SH-SY5Y (cell line): ENCODE data around the gene MXRA7.

Experiments
- GATA2 ChIP-seq: IDR thresholded peaks from 2 replicates; pipeline ENCODE4 v1.6.1; 2011; ENCODE audit warnings: mild to moderate bottlenecking, low read depth, low read length
- GATA3 ChIP-seq: IDR thresholded peaks from 2 replicates; pipeline ENCODE4 v1.6.1; 2011; ENCODE audit warnings: low read depth, mild to moderate bottlenecking, low read length, moderate library complexity

DNA sequence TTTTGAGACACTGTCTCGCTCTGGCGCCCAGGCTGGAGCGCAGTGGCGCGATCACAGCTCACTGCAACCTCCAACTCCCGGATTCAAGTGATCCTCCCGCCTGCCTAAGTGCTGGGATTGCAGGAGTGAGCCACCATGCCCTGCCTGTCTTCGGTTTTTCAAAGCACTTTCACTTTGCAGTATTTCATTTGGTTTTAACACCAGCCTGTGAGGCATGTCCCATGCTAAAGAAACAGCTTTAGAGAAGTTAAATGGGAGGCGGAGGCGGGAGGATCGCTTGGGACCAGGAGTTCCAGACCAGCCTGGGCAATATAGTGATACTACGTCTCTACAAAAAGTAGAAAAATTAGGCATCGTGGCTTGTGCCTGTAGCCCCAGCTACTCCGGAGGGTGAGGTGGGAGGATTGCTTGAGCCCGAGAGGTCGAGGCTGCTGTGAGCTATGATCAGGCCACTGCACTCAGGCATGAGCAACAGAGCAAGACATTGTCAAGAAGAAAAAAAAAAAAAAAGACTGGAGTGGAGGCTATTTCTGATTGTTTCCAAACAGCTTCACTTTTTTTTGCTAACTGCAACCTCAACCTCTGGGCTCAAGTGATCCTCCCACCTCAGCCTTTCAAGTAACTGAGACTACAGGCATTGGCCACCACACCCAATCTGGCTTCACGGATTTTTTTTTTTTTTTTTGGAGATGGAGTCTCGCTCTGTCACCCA lies 17.1 kb upstream of the MXRA7 start:
- no peak for TF ChIP-seq GATA2
- no peak for TF ChIP-seq GATA3
